GM19467 (cell line): Measurements from ENCODE around the gene BRD1.
"Not testable (repeated sequence)": the region's sequence is repeated elsewhere in the genome, so short reads cannot be mapped to it uniquely, and the experiment has no call there.

Source experiments
- ATAC-seq: cut with Tn5 transposase; IDR thresholded peaks from one replicate; pipeline ENCODE4 v1.9.1; 2021; ENCODE audit warnings: mild to moderate bottlenecking, moderate library complexity; ENCODE audit not compliant: unreplicated experiment

The BRD1 gene

DNA sequence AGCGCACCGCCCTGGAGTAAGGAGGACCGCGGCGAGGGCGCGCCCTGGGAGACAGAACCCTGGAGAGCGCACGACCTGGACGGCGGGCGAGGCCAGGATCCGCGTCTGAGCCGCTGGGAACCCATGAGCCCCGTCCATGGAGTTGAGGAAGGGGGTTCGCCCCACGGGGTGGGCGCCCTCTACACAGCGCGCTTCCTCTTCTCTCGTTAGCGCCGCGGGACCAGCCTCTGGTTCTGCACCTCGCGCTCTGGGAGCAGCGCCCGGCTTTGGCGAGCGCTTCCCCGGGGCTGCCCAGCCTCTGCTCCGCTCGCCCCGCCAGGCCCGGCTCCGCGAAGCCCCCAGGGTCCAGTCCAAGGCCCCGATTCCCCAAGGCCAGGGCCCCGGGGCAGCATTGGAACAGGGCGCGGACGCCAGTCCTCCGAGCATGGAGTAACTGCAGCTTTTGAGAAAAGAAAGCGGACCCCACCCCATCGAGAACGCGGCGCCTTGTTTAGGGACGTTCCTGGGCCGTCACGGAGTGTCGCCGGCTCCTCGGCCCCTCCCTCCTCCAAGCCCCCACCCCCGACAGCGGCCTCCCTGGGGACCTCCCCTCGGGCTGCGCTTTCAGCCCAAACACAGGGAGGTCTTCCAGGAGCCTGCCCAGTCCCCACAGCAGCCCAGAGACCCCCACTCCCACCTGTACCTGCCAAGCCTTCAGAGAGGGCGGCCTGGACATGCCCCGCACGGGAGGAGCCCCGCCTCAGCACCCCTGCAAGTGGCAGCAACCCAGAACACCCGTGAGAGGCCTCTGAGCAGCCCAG, 56.2 kb downstream of the BRD1 start:
- ATAC-seq, result no peak

- ATAC-seq, result no peak
Measured at GRCh38 chr22:49770547-49771265, 57.0 kb downstream of the BRD1 start.

GRCh38 chr22:49769691-49770546, 57.8 kb downstream of the BRD1 start:
- ATAC-seq, result no peak

GRCh38 chr22:49768951-49769690, 58.6 kb downstream of the BRD1 start:
- ATAC-seq, result no peak

DNA sequence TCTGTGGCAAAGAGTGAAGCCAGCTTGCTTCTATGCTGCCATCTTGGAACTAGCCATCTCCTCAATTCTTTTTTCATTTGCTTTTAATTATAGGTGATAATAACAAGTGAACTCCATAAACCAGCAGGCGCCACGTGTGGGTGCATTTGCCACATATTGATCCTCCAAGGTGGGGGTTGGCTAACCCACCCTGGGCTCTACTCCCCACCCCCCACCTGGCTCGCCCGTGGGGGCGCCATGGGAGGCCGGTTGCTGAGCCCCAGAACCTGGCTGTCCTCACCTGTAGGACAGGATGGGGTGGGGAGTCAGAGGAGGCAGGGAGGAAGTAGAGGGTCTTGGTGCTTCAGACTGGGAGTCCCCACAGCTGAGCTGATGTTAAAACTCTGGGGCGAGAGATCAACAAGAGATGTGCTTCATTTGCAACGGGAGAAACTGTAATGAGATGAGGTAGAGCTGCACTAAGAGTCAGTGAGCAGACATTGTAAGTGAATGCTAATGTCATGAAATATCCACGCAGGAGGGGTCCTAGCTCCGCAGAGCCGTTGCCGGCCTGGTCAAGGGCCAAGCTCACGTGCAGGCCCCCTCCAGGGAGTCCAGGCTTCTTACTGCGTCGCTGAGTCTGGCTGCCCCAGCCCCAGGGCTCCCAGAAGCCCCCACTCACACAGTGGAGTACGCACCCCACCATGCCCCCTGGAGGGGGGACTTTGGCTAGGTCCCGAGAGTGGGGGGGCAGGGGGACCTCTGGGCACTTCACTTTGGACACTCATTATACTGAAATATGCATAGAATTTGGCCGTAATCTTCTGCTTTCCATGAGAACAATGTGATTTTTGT, 59.4 kb downstream of the BRD1 start:
- ATAC-seq, result no peak

- ATAC-seq, result no peak
Measured at GRCh38 chr22:49767355-49768062, 60.2 kb downstream of the BRD1 start.

DNA sequence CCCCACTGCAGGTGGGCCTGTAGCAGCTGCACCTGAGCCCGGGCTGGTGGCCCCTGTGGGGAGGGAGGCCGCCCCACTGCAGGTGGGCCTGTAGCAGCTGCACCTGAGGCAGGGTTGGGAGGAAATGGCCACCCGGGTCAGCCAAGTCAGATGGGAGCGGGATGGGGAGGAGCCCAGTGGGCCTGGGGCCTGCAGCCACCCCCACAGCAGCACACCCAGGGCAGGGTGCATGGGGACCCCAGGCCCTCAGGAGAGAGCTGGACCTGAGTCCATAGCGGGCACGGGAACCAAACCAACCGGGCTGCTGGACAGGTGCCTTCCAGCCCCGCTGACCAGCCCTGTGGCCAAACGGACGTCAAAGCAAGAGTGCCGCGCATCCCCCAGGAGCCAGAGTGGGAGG, 61.7 kb downstream of the BRD1 start:
- ATAC-seq, result no peak

DNA sequence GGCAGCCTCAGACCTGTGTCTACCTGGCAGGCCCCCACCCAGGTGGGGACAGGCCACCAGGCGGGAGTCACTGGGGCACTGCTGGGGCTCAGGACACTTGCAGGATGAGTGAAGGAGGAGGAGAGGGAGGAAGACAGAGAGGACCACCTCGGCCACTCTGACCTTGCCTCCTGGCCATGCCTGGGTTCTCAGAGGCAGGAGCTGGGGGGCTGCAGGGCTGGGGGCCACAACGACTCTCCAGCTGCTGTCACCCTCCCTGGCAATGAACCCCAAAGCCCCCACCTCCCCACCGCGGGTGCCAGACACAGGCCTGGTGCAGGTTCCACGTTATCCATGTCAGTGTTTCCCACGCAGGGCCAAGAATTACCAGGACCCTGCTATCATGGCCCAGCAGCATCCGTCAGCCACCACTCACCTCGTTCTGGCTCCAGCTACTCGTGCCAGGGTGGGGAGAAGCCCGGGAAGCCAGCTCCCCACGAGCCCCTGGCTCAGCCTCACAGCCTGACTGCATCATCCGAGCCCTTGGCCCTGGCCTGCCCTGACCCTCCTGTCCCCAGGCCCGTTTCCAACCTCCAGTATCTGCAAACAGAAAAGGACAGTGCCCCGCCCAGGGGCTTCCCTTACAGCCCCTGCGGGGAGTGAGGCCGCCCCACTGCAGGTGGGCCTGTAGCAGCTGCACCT, 62.4 kb downstream of the BRD1 start:
- no peak for ATAC-seq

DNA sequence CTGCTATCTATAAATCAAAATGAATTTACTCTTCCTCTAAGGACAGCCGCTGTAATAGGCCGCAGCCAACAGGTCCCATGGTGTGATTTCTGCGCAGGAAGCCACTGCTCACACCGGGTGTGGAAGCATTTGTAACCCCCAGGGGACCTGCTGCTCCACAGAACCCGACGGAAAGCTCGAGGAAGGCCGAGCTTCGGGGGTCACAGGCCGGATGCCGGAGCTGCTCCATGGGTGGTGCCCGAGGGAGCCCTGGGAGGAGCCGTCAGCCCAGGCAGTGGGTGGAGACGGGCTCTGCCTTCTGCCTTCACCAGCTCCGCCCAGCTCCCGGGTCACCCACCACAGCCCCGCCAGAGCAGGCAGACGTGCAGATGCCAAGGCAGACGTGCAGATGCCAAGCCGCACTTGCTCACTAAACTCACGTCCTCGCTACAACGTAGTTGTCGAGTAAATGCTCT, 63.5 kb downstream of the BRD1 start:
- no peak for ATAC-seq

GRCh38 chr22:49763696-49764095, 64.0 kb downstream of the BRD1 start:
- ATAC-seq, result no peak

- no peak for ATAC-seq
Measured at GRCh38 chr22:49763138-49763537, 64.5 kb downstream of the BRD1 start.

DNA sequence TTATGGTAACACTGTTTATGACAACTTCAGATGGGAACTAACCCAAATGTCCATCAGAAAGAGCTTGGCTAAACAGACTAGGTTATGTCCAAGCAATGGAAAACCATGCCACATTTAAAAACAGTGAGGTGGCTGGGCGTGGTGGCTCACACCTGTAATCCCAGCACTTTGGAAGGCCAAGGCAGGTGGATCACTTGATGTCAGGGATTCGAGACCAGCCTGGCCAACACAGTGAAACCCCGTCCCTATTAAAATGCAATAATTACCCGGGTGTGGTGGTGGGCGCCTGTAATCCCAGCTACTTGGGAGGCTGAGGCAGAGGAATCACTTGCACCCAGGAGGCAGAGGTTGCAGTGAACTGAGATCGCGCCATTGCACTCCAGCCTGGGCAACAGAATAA, 65.1 kb downstream of the BRD1 start:
- ATAC-seq, result not testable (repeated sequence)

GRCh38 chr22:49761836-49762235, 65.8 kb downstream of the BRD1 start:
- no peak for ATAC-seq

- peak; percentile 53 for ATAC-seq
Measured at GRCh38 chr22:49760630-49761571, 66.8 kb downstream of the BRD1 start.

DNA sequence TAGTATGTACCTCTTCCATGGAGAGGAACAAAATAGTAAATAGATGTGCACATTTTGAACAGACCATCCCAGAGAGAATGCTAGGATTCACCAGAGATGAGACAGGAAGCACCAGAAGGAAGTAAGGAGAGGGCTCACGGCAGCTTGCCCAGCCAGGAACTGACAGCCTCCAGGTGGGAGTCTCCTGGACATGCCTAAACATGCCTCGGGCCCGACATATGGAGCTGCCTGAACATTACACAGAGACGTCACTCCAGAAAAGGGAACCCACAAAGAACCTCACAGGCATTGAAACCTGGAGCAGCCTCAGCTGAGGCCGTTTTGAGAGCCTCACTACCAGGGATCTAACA, 67.4 kb downstream of the BRD1 start:
- ATAC-seq, result no peak

DNA sequence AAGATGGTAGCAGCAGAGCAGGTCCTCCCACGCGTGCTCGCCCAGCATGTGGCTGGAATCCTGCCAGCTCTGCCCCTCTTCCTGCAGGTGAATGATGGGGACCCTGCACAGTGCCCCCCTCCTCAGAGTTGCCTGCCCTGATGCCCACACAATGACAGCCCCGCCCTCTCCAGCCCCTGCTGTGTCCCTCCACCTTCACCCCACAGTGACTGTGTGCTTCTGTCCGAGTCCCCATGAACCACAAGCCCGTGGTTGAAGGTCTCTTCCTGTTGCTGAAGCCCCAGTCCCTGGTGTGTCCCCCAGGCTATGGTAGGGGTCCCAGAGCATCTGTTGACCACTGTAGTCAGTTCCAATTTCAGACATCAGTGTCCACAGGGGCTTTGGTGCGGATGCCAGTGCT, 71.0 kb downstream of the BRD1 start:
- no peak for ATAC-seq

DNA sequence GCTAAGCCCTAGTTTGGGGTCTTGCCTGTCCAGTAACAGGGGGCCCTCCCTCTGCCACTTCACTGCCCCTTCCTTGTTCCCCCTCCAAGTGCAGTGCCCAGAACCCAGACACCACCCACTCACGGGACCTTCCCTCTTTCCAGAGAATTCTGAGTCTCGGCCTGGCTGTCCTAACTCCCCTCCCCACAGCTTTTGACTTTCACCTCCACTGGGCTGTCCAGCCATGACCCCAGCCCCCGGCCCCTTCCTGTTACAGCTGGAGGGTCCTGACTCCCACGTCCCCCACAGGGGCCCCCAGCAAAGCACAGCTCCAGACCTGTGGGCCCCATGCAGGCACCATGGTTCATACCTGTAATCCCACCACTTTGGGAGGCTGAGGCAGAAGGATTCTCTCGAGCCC, 71.5 kb downstream of the BRD1 start:
- no peak for ATAC-seq

GRCh38 chr22:49755631-49756001, 72.1 kb downstream of the BRD1 start:
- ATAC-seq, result no peak
